GM03348 (cell line): Measurements from ENCODE around the gene WDR5.
A peak's percentile ranks its signal among the peaks of the same experiment; 100 is the strongest.
"Not testable (repeated sequence)": the region's sequence is repeated elsewhere in the genome, so short reads cannot be mapped to it uniquely, and the experiment has no call there.

Experiments
- DNase-seq: peaks from one replicate; pipeline ENCODE4 v3.0.0; 2012; ENCODE audit warnings: low spot score

The WDR5 gene

DNA sequence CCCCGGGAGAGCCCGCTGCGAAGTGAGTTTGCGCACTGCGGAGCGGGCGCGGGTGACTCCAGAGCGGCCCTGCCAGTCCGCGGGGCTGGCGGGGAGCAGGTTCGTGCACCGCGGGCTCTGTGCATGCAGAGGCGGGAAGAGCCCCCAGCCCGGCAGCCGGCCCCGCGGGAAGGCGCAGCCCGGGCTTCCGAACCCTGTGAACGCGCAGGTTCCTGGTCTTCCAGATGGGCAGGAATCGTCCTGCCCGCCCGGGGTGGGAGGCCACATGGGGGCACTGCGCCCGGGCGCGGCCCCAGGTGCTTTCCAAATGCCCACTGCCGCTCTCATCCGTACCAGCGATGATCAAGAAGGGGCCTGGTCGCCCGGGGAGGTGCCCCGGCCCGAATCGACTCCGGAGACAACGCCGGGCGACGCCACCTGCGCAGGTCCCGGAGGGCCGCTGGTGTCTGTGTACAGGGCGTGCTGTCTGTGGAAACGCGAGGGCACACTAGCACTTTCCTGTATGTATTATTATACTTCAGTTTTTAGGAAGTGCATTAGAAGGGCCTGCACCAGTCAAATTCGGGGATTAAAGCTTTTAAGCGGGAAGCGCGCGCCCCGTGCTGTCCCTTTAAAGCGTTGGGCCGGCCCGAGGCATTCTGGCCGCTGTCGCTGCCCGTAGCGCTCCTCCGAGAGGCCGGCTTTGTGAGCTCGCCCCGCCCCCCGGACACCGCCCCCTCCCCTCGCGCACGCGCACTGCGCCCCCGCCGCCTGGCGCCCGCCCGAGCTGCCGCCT is at the start of gene WDR5:
WDR5 (plus strand) TSS at position 740 of the 775 bp plus-strand sequence. CDS start 3,796 bp downstream, outside the sequence.
- DNase-seq: peak; percentile 100

DNA sequence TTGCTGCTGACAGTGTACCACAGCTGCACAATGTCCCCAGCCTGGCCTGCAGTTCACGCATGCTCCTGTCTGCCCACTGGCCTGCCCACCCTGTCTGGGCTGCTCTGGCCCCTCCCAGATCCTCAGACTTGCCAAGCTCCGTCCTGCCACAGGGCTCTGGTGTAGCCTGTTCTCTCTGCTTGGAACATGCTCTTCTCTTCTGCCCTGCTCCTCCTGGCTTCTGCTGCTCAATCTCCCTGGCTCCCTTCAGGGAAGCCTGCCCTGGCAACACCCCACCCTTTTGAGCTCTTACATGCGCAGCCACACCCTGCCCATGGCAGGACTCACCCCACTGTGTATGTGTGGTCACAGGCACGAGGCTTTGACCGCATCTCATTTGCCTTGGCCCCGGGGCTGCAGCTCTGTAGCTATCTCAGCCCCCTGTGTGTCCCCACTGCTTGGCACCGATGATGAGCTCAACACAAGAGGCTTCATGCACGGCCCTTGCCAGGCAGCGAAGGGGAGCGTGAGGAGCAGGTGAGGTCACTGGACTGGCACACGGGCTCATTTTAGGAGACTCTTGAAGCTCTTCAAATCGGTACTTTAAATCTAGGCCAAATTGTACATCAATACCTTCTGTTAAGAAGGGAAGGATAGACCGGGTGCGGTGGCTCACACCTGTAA is 47.7 kb upstream of the WDR5 start:
- DNase-seq: no peak

DNA sequence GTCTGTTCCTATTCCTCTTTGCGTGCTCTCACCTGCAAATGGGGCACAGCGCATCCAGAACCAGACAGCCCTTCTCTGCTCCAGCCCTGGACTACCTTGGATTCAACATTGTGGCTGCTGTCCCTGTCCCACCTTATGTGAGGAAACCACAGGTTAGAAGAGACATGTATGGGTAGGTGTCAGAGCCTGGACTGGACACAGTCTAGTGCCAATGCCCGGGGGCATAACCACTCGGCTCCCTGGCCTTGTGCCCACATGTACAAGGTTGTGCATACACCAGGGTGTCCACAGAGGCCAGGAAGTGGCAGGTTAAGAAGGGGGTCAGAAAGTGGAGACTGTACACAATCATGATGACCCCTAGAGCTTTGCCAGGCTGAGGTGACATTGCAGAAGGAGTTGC is 45.9 kb upstream of the WDR5 start:
- DNase-seq: no peak

DNA sequence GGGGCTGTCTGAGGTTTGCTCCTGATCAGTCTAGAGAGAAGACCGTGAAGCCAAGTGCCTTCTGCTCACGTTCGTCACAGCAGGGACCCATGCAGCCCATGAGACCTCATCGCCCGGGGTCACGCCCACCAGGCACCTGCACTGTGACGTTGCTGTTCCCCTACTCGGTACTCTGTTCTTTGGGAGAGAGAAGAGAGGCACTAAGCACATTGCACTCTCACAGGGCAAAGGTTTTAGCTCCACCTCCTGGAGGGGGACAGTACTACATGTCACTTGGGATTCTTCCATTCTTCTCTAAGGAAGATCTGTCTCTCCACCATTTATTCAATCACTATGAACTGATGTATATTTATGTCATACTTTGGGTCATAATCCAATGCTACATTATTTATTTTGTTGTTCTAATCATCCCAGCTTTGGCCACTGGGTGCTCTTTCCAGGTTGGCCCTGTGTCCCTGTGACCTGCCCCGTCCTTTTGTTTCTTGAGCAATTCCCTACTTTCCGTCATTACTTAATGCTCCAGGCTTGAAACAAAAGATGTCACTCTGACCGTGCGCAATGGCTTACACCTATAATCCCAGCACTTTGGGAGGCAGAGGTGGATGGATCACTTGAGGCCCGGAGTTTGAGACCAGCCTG is 36.6 kb upstream of the WDR5 start:
- peak; percentile 67 for DNase-seq

DNA sequence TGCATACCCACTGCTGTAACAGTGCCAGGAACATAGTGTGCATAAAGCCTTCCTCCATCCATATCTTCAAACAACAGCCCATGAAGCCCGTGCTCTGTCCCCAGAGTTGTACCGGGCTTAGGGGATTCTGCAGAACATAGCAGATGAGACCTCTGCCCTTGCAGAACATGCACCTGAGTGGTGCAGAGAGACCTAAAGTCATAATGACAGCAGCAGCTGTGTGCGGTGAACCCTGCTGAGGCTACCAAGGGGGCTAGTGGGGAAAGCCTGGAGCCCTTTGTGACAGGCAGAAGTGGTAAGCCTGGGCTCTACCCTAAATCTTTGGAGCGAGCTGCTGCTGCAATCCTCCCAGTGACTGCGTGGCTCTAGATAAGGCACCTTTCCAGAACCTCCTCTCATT is 35.8 kb upstream of the WDR5 start:
- DNase-seq: no peak

DNA sequence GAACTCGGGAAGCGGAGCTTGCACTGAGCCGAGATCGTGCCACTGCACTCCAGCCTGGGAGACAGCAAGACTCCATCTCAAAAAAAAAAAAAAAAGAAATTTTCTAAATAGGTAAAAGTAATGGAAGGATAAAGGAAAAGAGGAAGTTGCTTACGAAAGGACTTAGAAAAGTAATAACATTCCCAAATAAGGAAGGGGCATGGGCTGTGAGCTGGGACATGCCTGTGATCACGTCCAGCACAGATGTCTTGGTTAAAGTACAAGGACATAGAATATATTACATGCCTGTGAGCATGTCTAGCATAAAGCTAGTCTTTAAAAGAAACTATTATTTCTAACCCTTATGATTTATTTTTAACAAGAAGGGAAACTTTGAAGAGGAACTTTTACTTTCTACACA is 34.7 kb upstream of the WDR5 start:
- not testable (repeated sequence) for DNase-seq

DNA sequence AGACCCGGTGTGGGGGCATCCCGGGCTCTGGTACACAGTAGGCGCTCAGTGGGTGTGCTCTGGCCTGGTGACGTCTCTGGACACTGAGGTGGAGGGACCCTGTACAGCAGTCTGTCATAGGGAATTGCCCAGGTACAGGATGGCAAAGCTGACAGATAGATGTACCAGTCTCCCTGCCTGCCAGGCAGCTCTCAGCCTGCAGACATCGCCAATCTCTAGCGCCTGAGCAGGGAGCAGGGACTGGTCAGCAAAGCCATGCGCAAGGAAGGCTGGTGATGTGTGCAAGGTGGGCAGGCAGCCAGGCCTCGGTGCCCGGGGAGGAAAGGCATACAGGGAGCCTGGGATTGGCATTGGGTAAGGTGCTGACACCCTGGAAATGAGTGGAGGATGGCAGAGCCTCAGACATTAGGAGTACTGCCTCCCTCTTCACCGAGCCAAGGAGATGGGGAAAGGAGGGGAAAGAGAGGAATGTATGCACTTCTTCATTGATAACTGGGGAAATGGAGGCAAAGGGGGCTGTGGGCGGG is 34.2 kb upstream of the WDR5 start:
- no peak for DNase-seq

DNA sequence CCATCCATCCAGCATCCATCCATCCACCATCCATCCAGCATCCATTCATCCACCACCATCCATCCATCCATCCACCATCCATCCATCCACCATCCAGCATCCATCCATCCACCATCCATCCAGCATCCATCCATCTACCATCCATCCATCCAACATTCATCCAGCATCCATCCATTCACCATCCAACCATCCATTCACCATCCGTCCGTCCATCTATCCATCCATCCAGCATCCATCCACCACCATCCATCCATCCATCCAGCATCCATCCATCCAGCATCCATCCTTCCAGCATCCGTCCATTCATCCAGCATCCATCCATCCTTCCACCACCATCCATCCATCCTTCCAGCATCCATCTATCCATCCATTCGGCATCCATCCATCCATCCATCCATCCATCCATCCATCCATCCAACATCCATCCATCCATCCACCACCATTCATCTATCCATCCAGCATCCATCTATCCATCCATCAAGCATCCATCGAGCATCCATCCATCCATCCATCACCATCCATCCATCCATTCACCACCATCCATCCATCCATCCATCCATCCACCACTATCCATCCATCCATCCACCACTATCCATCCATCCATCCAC is 32.4 kb upstream of the WDR5 start:
- no peak for DNase-seq

DNA sequence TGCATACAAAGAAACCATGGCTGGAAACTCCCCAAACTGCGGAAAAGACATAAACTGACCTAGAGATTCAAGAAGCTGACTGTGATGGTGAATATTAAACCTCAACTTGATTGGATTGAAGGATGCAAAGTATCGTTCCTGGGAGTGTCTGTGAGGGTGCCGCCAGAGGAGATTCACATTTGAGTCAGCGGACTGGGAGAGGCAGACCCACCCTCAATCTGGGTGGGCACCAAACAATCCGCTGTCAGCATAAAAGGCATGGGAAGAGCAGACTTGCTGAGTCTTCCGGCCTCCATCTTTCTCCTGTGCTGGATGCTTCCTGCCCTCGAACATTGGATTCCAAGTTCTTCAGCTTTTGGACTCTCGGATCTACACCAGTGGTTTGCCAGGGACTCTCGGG is 24.8 kb upstream of the WDR5 start:
- no peak for DNase-seq

DNA sequence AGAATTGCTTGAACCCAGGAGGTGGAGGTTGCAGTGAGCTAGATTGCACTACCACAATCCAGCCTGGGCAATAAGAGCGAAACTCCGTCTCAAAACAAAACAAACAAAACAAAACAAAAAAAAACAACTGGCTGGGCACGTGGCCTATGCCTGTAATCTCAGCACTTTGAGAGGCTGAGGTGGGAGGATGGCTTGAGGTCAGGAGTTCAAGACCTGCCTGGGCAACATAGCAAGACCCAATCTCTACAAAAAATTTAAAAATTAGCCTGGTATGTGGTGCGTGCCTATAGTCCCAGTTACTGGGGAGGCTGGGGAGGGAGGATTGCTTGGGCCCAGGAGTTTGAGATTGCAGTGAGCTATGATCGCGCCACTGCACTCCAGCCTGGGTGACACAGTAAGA is 23.3 kb upstream of the WDR5 start:
- DNase-seq: no peak

DNA sequence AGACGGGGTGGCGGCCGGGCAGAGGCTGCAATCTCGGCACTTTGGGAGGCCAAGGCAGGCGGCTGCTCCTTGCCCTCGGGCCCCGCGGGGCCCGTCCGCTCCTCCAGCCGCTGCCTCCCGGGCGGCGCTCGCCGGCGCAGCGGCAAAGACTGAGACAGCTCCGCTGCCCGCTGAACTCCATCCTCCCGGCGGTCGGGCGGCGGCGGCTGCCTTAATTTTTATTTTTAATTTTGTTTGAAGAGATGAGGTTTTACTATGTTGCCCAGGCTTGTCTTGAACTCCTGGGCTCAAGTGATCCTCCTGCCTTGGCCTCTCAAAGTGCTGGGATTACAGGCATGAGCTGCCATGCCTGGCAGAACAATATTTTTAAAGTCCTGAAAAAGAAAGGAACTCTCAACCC is 16.9 kb upstream of the WDR5 start:
- DNase-seq: not testable (repeated sequence)

DNA sequence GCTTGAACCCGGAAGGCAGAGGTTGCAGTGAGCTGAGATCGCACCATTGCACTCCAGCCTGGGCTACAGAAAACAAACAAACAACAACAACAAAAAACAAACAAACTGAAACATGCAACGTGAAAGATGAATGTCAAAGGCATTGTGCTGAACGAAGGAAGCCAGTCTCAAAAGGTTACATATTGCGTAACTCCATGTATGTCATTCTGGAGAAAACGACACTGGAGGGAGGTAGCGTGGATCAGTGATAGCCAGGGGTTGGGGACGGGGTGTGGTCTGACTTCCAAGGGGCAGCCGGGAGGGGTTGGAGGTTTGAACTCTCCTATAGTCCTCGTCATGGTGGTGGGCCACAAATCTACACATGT is 12.1 kb upstream of the WDR5 start:
- no peak for DNase-seq

DNA sequence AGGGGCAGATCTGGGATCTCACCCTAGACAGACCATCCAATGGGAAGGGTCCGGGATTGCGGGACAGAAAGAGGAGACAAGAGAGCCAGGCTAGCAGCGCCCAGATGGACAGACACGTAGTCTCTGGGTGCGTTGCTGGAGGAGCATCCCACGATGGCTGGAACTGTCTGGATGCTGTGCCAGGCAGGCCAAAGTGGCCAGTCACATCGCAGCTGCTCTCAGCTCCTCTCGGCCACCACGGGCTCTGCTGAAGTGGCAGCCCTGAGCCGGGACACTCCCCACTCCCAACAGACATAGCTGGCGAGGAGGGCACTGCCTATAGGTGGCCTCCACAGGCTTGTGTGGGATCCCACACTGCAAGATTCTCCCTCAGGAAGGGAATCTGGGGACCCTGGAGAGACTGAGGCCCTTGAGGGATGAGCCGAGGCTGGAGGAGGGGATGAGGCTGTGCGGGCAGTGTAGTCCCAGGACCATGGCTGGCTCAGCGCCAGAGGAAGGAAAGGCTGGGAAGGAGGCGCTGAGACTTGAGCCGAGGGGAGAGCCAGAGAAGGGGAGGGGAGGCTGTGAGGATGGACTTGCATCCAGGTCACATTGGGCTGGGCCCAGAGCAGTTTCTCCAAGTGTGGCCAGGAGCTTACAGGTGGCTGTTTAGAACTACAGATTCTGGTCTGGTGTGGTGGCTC is 10.3 kb upstream of the WDR5 start:
- no peak for DNase-seq

DNA sequence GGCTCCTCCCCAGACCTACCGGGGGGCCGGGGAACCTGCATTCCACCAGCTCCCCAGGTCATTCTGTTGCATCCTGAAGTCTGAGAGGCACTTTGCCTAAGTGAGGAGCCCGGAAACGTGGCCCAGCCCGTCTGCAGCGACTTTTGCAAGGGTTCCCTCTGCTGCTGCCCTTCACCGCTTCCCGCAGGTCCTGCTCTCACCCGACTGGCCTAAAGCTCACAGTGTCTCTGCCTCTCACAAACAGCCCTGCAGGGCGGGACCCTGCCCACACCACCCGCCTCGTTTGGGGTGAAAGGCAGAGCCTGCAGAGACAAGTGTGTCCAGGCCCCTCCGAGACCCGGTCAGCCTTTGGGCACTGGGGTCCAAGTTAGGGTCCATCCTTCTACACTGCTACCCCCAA is 9.5 kb upstream of the WDR5 start:
- no peak for DNase-seq

DNA sequence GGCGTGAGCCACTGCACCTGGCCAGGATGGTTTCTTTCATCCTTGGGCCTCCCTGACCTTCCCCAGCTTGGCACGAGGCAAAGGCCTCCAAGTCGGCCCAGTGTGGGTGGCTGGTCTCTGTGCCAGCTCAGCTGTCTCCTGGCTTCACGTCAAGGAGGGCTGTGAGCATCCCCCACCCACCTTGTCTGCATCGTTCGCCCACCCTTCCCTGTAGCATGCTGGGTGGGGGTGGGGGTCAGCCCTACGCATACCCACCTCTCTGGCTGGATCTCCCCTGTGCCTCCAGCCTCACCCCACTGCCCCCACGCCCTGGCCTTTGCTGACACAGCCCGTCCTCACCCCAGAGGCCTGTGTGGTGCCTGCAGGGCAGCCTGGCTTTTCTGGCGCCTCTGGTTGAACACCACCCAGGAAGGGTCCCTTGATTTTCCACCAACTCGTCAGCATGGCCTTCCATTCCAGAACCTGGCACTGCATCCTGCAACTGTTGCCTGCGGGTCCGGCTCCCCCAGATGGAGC is 8.8 kb upstream of the WDR5 start:
- DNase-seq: no peak

DNA sequence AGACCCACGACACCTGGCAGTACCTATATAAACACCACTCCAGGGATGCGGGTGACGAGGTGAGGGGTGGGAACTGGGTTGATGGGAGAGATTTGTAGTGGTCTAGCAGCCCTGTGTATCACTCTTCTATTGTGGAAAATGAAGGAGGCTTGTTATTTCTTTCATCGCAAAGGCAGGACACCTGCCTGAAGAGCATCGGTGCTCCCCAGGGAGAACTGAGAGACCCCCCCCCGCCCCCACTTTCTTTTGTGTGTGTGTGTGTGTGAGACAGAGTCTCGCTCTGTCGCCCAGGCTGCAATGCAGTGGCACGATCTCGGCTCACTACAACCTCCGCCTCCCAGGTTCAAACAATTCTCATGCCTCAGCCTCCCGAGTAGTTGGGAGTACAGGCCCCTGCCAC is 8.3 kb upstream of the WDR5 start:
- DNase-seq: no peak

DNA sequence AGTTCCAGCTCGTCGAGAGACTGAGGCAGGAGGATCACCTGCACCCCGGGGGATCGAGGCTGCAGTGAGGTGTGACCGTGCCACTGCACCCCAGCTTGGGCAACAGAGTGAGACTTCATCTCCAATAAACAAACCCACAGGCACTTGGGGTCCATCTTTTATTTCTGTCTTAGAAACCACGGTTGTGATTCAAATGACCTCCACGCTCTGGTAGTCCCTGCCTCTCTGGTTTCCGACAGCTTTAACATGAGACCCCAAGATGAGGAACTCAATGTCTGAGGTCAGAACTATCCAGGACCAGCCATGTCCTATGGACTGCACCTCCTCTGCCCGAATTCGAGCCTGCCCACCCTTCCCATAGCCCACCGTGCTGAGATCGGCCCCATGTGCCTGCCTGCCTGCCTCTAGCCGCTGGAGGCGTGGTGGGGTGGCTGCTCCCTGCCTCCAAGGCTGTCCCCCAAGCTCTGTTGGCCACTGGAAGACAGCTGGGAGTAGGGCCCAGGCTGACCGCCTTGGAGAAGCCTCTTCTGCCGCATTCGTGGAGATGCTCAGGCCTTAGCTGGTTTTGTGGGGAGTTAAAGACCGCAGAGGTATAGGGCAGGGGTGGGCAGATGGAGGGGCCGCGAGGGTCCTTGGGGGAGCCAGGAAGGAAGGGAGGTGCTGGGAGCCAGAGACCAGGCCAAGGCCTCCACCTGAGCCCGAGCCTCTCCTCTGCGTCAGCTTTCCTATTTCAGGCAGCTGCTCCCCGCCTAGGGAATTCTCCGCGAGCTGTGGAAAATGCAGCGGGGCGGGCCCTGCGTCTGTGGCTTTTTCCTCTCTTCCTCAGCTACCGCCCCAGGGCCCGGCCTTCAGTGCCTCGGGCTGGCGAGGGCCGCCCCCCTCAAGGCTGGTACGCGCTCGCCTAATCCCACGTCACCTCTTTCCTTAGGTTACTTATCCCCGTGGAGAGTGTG is 6.9 kb upstream of the WDR5 start:
- no peak for DNase-seq

DNA sequence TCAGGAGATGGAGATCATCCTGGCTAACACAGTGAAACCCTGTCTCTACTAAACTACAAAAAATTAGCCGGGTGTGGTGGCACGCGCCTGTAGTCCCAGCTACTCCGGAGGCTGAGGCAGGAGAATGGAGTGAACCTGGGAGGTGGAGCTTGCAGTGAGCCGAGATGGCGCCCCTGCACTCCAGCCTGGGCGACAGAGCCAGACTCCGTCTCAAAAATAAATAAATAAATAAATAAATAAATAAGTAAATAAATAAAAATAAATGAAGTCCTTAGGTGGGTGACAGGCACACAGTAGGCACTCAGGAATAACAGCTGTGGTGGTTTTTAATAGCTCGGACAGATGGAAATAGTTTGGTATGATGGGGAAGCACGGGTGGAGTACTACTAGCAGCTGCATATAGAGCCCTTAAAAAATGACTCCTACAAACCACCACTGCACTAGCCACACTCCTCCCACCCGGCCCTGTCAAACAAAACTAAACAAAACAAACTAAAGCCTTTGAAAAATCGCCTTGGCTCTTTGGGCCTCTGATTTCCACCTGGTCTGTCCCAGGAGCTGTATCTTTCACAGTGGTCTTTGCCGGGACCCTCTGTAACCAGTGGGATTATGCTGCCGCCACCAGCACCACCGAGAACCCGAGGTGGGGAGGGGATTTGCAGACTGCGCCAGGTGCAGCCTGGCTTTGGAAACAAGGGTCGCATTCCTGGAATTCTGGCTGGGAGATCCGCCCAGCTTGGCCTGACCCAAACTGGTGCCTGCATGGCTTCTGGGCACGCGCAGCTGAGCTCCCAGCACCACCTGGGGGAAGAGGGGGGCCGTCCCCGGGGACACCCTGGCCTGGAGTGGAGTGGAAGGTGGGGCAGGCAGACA is 5.1 kb upstream of the WDR5 start:
- DNase-seq: peak; percentile 65

DNA sequence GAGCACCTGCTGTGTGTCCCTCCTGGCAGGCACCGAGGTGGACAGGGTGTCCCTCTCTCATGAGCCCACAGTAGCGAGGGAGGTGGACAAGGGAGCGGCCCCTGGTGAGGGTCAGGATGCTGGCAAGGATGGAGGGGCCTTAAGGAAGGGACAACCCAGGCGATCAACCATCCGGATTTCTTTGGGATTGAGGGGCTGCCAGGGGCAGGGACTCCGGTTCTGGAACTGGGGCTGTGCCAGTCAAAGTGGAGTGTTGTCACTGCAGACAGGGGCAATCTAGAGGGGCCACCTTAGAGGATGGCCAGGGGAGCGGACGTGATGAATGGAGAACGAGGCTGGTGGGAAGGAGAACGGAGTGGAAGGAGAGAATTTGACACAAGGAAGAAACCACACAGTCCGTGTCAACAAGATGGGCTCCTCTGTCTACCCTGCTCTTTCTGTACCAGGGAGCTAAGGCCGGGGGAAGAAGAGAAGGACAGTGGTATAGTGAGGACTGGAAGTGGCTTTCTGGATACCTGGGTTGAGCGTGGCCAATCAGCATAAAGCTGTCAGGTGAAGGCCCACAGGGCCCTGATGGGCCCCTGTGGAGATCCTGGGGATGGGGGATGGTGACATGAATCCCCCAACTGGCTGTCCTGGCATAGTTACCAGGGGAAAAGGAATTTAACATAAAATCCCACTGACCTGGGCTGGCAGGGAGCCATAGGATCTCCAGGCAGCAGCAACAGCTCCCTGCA is 4.2 kb upstream of the WDR5 start:
- DNase-seq: no peak
